ENCODE measurements around the gene IER5. TPM values are rescaled to one million over a fixed set of nuclear protein-coding genes. Genes with fewer than 3 reads are reported as not detected.
A peak's percentile ranks its signal among the peaks of the same experiment; 100 is the strongest.

Gene IER5
- total RNA-seq, 2 donors from 2014 or later, result 15.7 to 25.0 TPM

DNA sequence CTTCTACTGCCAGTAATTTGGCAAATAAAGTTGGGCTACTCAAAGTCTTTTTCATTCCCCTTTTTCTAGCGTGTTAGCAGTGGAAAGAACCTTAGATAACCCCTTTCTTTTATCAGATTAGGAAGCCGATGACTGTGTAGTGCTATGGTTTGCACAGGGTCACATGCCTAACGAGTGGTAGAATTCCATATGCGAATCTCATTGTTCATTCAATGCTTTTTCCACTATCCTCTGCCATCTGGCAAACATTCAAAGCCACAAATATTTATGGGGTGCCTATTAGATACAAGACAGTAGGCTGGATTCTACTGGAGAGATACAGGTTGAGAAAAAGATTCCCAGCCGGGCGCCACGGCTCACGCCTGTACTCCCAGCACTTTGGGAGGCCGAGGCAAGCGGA is 14.9 kb upstream of the IER5 start:
- intact Hi-C loops (cut with DNase I), result no loop called here
- no peak for ATAC-seq
- no peak for DNase-seq

DNA sequence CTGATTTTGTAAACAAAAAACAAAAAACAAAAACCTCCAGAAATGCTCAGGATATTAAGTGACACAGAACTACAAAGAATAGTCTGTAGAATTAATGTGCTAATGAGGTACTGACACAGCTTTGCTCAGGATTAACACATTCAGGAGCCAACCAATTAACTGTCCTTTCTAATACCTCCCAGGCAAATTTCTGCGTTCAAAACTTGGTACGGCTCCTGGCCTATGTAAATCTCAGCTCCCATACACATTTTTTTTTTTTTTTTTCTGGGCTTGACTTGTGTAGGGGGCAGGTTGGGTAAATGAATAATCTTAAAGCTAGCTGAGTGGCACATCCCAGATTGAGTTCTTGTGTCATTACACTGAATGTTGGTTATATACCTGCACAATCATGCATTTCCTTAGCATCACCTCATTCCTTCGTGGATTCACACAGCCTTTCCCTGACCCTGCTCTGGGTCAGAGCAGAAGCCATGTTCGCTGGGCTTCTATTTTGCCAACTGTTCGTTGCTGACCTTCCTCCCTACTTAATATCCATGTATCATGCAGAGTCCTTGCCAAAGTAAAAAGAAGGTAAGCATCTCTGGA is 12.6 kb upstream of the IER5 start:
- intact Hi-C loops (cut with DNase I), result no loop called here
- ATAC-seq (no peak), DNase-seq (no peak)

- ATAC-seq, result no peak
- intact Hi-C loops (cut with DNase I), result no loop called here
- no peak for DNase-seq
Observed at GRCh38 chr1:181076852-181077251, 11.6 kb upstream of the IER5 start.

DNA sequence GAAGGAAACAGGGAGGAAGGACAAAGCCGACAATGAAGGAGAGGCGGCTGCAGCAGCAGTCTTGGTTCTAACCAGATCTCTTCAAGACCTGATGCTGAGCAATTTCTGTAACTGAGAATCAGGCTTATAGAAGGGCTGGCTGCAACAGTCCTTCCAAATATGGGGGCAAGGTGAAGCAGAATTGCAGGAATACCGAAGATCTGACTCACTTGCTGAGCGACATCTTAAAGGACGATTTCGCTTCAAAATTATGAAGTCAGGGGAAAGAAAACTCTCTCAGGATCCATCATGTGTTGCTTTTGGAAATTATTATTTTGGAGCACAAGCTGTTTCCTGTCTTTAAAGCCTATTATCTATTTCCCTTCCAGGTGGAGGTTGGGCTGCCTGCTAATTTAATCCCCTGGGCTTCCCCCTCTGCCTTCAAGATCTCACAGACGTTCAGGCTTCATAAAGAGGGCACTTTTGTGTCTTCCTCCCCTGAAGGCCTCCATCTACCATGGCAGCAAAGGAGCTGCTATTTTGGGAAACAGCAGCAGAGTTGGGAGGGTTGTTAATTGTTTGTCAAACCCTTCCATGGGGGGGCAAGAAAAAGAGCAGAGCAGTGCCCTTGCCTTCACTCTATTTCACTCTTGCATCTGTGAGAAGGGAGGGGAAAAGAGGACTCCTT is 10.8 kb upstream of the IER5 start:
- DNase-seq, result no peak
- no peak for ATAC-seq
- intact Hi-C loops (cut with DNase I), result no loop called here

DNA sequence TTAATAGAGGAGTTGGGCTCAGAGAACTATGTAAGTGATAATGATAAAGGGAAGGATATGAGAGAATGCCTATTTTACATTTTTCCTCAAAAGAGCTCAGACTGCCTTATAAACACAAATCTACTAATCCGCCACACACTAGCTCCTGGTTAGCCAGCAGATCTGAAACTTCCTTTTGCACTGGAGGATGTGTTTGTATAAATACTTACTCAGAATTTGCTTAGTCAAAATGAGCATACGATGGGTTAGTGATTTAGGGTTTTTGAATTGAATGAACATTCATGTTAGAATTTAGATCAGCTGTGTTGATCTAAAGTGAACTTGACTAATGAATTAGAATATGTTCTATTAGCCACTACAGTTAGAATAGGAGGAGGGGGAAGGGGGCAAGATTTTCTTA is 9.1 kb upstream of the IER5 start:
- no peak for DNase-seq
- ATAC-seq, result no peak
- intact Hi-C loops (cut with DNase I), result no loop called here

DNA sequence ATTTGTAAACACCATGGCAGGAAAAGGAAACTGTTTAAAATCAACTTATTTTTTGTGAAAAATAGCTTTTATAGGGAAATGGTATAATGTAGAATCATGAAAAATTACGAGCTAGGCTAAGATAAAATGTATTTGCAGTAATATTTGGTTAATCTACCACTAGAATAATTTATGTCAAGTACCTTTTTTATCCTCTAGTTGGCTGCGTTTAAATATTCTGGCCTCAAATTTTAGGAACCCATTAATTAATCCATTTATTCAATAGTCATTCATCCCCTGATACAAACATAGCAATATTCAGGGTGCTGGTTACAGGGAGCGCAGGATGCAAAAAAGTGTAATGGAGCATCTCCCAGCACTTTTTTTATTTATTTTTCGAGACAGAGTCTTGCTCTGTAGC is 8.6 kb upstream of the IER5 start:
- no peak for DNase-seq
- no peak for ATAC-seq
- intact Hi-C loops (cut with DNase I), result loop anchor here (10.0 kb wide), 2 partner anchors 45 to 65 kb away; partner anchors contain the start of gene MR1 (in 1 of the 2)

DNA sequence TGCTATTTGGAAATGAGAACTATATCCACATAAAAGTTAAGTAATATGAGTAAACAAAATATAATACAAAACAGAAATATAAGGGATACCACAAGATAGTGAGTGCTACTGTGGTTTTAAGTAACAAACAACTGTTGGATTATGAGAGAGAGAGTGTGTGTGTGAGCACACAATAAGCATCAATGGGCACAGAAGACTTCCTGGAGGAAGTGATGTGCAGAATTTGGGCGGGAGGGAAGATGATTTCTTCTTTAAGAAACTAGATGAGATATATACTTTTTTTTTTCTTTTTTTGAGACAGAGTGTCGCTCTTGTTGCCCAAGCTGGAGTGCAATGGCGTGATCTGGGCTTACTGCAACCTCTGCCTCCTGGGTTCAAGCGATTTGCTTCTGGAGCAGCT is 7.9 kb upstream of the IER5 start:
- no peak for DNase-seq
- no peak for ATAC-seq
- intact Hi-C loops (cut with DNase I), result loop anchor here (10.0 kb wide), 2 partner anchors 46 to 64 kb away; partner anchors contain the start of gene MR1 (in 1 of the 2)

DNA sequence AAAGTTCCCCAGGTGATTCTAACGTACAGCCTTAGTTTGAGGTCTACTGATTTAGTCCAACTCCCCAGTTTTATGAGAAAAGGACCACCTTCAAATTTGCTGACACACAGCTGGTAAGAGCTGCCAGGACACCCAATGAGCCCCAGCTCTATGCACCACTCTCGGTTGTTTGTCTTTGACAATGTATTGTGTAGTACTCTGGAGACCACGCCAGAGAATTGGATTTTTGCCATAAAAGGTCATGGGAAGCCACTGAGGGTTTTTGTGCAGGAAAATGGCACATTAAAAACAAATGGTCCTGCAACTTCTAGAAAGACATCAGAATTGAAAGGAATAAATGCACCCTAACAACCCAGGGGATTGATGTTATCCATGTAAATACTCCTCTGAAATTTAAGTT is 7.1 kb upstream of the IER5 start:
- intact Hi-C loops (cut with DNase I), result loop anchor here (10.0 kb wide), 2 partner anchors 47 to 63 kb away; partner anchors contain the start of gene MR1 (in 1 of the 2)
- DNase-seq (no peak), ATAC-seq (no peak)

DNA sequence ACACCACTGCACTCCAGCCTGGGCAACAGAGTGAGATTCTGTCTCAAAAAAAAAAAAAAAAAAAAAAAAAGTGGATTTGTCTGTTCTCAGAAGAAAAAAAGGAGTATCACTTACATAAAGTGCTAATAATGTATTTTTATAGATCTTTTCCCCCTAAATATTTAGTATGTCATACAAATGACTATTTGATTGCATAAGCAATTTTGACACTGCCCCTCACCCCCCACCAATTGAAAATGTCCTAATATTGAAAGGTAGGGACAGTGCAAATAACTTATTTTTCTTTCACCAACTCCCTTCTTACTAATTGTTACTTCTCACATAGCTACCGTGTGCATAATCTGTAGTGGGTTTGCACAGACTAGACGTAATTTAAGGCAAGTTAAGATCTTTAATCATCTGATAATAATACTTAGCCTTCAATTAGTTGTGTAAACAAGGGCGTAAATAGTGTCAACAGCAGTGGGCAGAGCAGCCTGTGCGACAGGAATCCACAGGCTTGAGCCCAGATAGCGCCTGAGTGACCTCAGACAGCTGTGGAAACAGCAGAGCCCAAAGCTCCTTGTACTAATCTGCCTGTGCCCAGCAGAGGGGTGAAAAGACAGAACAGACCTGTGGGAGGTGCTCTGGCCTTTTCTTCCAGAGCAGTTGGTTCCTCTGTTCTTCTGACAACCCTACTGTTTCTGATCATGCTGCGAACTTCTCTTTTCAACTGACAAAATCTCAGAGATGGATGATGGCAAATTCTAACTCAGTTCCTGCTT is 4.5 kb upstream of the IER5 start:
- intact Hi-C loops (cut with DNase I), result loop anchor here (10.0 kb wide), 2 partner anchors 49 to 61 kb away; partner anchors contain the start of gene MR1 (in 1 of the 2)
- DNase-seq (peak; percentile 43), ATAC-seq (peak; percentile 27 to 53)

DNA sequence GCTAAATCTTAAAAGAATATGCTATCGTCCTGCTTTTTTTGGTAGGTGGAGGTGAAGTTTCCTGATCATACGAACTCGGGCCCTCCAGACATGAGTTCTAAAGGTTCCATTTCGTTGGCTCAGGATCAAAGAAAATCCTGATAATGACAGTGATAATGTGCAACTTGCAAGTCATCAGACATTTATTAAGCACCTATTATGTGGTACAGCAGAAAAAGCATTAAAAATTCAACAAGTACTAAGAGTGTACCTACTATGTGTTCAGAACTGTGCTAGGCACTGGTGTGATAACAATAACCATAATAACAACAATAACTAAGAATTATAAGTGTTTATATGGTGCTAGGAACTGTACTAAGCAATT is 3.9 kb upstream of the IER5 start:
- DNase-seq, result no peak
- ATAC-seq, result no peak
- intact Hi-C loops (cut with DNase I), result loop anchor here (10.0 kb wide), 2 partner anchors 50 to 60 kb away; partner anchors contain the start of gene MR1 (in 1 of the 2)

- no peak for ATAC-seq
- intact Hi-C loops (cut with DNase I), result loop anchor here (10.0 kb wide), 2 partner anchors 51 to 59 kb away; partner anchors contain the start of gene MR1 (in 1 of the 2)
Observed at GRCh38 chr1:181086091-181086490, 2.4 kb upstream of the IER5 start.

GRCh38 chr1:181086926-181087325 is 1.6 kb upstream of the IER5 start:
- intact Hi-C loops (cut with DNase I), result loop anchor here (10.0 kb wide), 2 partner anchors 52 to 58 kb away; partner anchors contain the start of gene MR1 (in 1 of the 2)
- ATAC-seq (no peak), DNase-seq (no peak)

More at GRCh38 chr1:181086091-181086490, 2.4 kb upstream of the IER5 start:
- DNase-seq, result no peak

DNA sequence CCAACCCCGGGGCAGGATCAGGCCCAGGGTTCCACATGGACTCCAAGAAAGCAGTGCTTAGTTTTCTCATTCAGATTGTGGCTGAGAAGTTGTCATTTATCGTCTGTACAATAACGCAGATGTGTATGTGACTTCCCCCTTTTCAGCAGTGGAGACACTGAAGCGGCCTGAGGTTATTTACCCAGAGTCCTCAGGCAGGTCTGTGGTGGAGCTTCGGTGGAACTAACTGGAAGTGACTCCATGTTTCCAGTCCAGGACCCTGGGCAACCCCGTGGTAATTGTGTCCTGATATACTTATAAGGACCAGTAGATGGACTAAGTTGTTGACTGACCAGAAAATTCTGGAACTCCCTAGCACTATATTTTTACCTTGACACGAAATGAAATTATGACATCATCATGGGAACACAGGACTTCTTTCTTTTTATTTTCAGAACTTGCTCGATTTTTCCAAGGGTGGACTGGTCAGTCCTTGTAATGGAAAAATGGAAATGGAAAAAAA is 1.0 kb upstream of the IER5 start:
- intact Hi-C loops (cut with DNase I), result loop anchor here (10.0 kb wide), 2 partner anchors 53 to 57 kb away; partner anchors contain the start of gene MR1 (in 1 of the 2)
- ATAC-seq (no peak), DNase-seq (no peak)

DNA sequence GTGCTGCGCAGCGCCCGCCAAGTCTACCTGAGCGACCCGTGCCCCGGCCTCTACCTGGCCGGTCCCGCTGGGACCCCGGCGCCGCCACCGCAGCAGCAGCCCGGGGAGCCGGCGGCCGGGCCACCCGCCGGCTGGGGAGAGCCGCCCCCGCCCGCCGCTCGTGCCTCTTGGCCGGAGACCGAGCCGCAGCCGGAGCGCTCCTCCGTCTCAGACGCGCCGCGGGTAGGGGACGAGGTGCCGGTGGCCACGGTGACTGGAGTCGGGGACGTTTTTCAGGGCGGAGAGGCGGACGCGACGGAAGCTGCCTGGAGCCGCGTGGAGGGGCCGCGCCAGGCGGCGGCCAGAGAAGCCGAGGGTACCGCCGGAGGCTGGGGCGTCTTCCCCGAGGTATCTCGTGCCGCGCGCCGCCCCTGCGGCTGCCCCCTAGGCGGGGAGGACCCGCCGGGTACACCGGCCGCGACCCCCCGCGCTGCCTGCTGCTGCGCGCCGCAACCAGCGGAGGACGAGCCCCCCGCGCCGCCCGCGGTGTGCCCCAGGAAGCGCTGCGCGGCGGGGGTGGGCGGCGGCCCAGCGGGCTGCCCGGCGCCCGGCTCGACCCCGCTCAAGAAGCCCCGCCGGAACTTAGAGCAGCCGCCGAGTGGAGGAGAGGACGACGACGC is 646 bp downstream of the IER5 start:
- ATAC-seq (peak; percentile 5 to 25), DNase-seq (peak; percentile 55)
- intact Hi-C loops (cut with DNase I), result loop anchor here (10.0 kb wide), 2 partner anchors 54 to 56 kb away; partner anchors contain the start of gene MR1 (in 1 of the 2)

DNA sequence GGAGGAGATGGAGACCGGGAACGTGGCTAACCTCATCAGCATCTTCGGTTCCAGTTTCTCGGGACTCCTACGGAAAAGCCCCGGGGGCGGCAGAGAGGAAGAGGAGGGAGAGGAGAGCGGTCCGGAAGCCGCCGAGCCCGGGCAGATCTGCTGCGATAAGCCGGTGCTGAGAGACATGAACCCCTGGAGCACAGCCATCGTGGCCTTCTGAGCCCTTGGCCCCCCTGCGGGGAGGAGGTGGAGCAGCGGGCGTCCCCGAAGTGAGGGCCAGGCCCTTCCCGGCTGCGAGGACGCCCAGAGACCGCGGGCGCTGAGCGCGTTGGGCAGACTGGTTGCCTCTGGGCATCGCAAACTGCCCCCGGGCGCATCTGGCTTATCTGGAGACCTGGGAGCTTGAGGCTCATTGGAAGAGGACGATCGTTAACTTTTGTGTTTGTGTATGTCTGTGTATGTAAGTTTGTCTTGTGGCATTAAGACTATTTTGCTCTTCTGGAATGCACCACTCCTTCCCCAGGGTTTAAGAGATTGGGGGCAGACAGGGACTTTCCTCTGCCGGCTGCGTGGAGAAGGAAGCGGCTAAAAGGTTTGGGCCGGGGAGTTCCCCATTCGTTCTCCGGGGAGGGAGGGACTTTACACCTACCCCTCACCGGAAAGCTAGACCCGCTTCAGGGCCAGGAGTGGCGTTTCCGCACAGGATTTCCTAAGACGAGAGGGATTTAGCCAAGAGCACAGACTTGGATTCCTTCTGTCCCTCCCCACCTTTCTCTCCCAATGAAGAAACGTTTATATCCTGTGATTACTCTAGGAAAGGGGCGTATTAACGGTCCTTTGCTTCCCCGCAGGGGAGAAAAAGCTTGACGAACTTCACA is 1.4 kb downstream of the IER5 start:
- ATAC-seq, result peak; percentile 43 to 45
- intact Hi-C loops (cut with DNase I), result loop anchor here (10.0 kb wide), 2 partner anchors 55 kb away; partner anchors contain the start of gene MR1 (in 1 of the 2)
- peak; percentile 77 for DNase-seq

GRCh38 chr1:181090641-181091126 is 2.2 kb downstream of the IER5 start:
- DNase-seq, result no peak
- intact Hi-C loops (cut with DNase I), result no loop called here
- no peak for ATAC-seq

DNA sequence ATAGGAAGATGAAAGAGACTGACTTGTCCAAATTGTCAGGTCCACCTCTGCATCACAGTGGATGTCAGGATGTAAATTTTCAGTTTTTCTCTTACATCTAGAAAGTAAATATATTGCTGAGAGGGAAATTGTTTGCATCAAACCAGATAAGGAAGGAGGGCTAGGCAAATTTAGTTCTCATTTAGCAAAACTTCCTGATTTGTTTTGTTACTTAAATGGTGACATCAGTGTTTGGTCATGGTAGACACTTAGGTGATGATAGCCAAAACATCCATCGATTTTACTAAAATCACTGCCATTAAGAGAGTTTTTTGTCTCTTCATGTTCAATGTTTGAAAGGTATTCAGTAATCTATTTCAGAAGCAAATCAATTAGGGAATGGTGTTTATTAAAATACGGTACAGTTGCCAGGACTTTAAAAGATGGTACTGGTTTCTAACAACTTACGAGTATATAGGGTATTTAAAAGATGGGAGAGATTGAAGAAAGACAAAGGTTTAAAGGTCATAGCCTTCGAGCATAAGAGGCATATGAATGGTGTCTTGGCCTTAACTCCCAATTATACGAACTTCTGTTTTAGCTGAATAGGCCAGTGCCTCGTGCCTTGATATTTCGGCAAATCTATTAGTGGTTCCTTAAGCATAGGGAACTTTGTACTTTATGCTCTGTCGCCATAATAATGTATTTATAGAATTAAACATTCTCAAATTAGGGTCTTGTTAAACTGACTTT is 3.0 kb downstream of the IER5 start:
- ATAC-seq, result no peak
- DNase-seq, result no peak
- intact Hi-C loops (cut with DNase I), result no loop called here
